A673 (cell line): Measurements from ENCODE around the gene DEAF1. TPM values are rescaled to one million over a fixed set of nuclear protein-coding genes. Genes with fewer than 3 reads are reported as not detected.
"Not testable (repeated sequence)": the region's sequence is repeated elsewhere in the genome, so short reads cannot be mapped to it uniquely, and the experiment has no call there.

Experiments
- BruUV-seq: library from RNA; stranded (reverse); fragments of 400-500 nt; replicated peaks from 2 replicates; lab custom pipeline; 2021; lab: Mats Ljungman, UMichigan
- CTCF ChIA-PET: fragments of 300-600 bp; sonication (Branson Sonifier 250); formaldehyde crosslinking; loops from one replicate; lab custom pipeline; 2022; ENCODE audit warnings: antibody characterized with exemption; lab: Charles Lee
- POLR2A ChIA-PET: fragments of 300-600 bp; sonication (Branson Sonifier 250); formaldehyde crosslinking; loops from one replicate; lab custom pipeline; 2022; ENCODE audit warnings: antibody characterized with exemption; ENCODE audit not compliant: low non-redundant PET; lab: Charles Lee
- DNase-seq: peaks from one replicate; pipeline ENCODE4 v3.0.0-alpha.2; 2015; ENCODE audit warnings: low spot score
- H3K27ac ChIP-seq: fragments of 200-600 bp; sonication (generic); 2 replicates; pipeline ENCODE4 v1.5.1; 2016; ENCODE audit warnings: mixed run types, low read depth, mild to moderate bottlenecking, mixed read lengths, antibody characterized with exemption, low read length; ENCODE audit not compliant: poor library complexity, severe bottlenecking
- H3K27me3 ChIP-seq: fragments of 200-600 bp; sonication (generic); replicated peaks from 2 replicates; pipeline ENCODE4 v1.6.1; 2017; ENCODE audit warnings: mixed run types, low read depth, mild to moderate bottlenecking, mixed read lengths, antibody characterized with exemption, low read length; ENCODE audit not compliant: insufficient read depth, poor library complexity
- H3K36me3 ChIP-seq: fragments of 200-600 bp; sonication (generic); 2 replicates; pipeline ENCODE4 v1.6.1; 2016; ENCODE audit warnings: mixed run types, mild to moderate bottlenecking, mixed read lengths, antibody characterized with exemption, low read length; ENCODE audit not compliant: insufficient read depth, poor library complexity, severe bottlenecking
- H3K4me1 ChIP-seq: fragments of 200-600 bp; sonication (generic); 2 replicates; pipeline ENCODE4 v1.6.1; 2017; ENCODE audit warnings: mixed run types, mild to moderate bottlenecking, mixed read lengths, antibody characterized with exemption, low read length; ENCODE audit not compliant: insufficient read depth, poor library complexity, severe bottlenecking
- H3K4me3 ChIP-seq: fragments of 200-600 bp; sonication (generic); 2 replicates; pipeline ENCODE4 v1.5.1; 2016; ENCODE audit warnings: low read depth, mixed run types, mild to moderate bottlenecking, mixed read lengths, low read length; ENCODE audit not compliant: poor library complexity, severe bottlenecking
- H3K9me3 ChIP-seq: fragments of 200-600 bp; sonication (generic); 2 replicates; pipeline ENCODE4 v1.6.1; 2016; ENCODE audit warnings: mixed run types, low read depth, mild to moderate bottlenecking, mixed read lengths, antibody characterized with exemption, low read length; ENCODE audit not compliant: poor library complexity, severe bottlenecking
- CTCF ChIP-seq: fragments of 300-800, 200-600 bp; sonication (generic); conservative IDR thresholded peaks from 2 replicates; pipeline ENCODE4 v1.5.1; 2017; ENCODE audit warnings: low read depth, mild to moderate bottlenecking, antibody characterized with exemption, low read length, moderate library complexity, mixed read lengths
- EZH2 ChIP-seq: fragments of 200-600 bp; sonication (generic); IDR thresholded peaks from 2 replicates; pipeline ENCODE4 v1.6.1; 2017; ENCODE audit warnings: borderline replicate concordance, low read depth, mild to moderate bottlenecking, mixed read lengths, antibody characterized with exemption, low read length; ENCODE audit not compliant: poor library complexity, severe bottlenecking
- intact Hi-C: fragments of 100-400 bp; cut with micrococcal nuclease; formaldehyde crosslinking; loops from one replicate; pipeline ENCODE4 v1.10.0; 2022; ENCODE audit not compliant: unreplicated experiment
- total RNA-seq: library from RNA; stranded (reverse); gene quantifications from 2 replicates; pipeline ENCODE4 v1.2.3, GENCODE V29; 2021

The DEAF1 gene
- total RNA-seq, 1 experiment from 2014 or later: 56.7 TPM

GRCh38 chr11:650482-650881 is 44.5 kb downstream of the DEAF1 start:
- Histone ChIP-seq H3K27ac (no peak overlapping the region), H3K4me3 (no peak overlapping the region), H3K4me1 (no peaks in the 10 kb centered on the region), H3K36me3 (peaks cover 3% of the 10 kb centered on the region), H3K27me3 (no peaks in the 10 kb centered on the region), H3K9me3 (no peaks in the 10 kb centered on the region)
- no TSS peak for BruUV-seq
- intact Hi-C loops: no loop called here
- no peak for DNase-seq
- TF ChIP-seq EZH2: no peak
- no peak for TF ChIP-seq CTCF
- ChIA-PET CTCF (no interaction called here), POLR2A (no interaction called here)

GRCh38 chr11:647672-648158 is 47.3 kb downstream of the DEAF1 start:
- CTCF ChIA-PET, intact Hi-C loops, POLR2A ChIA-PET: not testable (repeated sequence)

GRCh38 chr11:646214-646613 is 48.8 kb downstream of the DEAF1 start:
- no TSS peak for BruUV-seq
- no peaks in the 10 kb centered on the region for H3K9me3 ChIP-seq
- intact Hi-C loops: no loop called here
- CTCF ChIA-PET: no interaction called here
- H3K27ac ChIP-seq: no peak overlapping the region
- H3K4me3 ChIP-seq: no peak overlapping the region
- peaks cover 3% of the 10 kb centered on the region for H3K36me3 ChIP-seq
- H3K27me3 ChIP-seq: no peaks in the 10 kb centered on the region
- TF ChIP-seq CTCF (no peak), EZH2 (no peak)
- DNase-seq: no peak
- POLR2A ChIA-PET: no interaction called here
- peaks cover 14% of the 10 kb centered on the region for H3K4me1 ChIP-seq

More at GRCh38 chr11:647672-648158, 47.3 kb downstream of the DEAF1 start:
- not testable (repeated sequence) for H3K36me3 ChIP-seq, H3K4me3 ChIP-seq, H3K27me3 ChIP-seq, H3K4me1 ChIP-seq, H3K9me3 ChIP-seq, DNase-seq, BruUV-seq, H3K27ac ChIP-seq

- CTCF ChIA-PET: no interaction called here
Measured at GRCh38 chr11:645536-645935, 49.5 kb downstream of the DEAF1 start.

More at GRCh38 chr11:645536-645935, 49.5 kb downstream of the DEAF1 start:
- Histone ChIP-seq H3K4me3 (no peak overlapping the region), H3K36me3 (no peaks in the 10 kb centered on the region), H3K9me3 (no peaks in the 10 kb centered on the region), H3K27ac (no peak overlapping the region), H3K4me1 (peaks cover 21% of the 10 kb centered on the region), H3K27me3 (no peaks in the 10 kb centered on the region)
- BruUV-seq: no TSS peak
- TF ChIP-seq CTCF (no peak), EZH2 (no peak)
- POLR2A ChIA-PET: no interaction called here
- intact Hi-C loops: no loop called here
- DNase-seq: no peak
